Heart left ventricle (tissue), 13 donors: ENCODE measurements around the gene IL1A.

Experiments
- CTCF ChIP-seq, 12 donors: fragments of 200-600 bp; sonication (generic) in 4 of 12; IDR thresholded peaks; one replicate each; pipeline versions ENCODE4 v1.5.0 to v1.8.0; 2018 to 2022; ENCODE audit warnings: antibody characterized with exemption in 12 of 12, mild to moderate bottlenecking in 5 of 12
- POLR2A ChIP-seq, 2 donors: fragments of 450-650 bp; IDR thresholded peaks; one replicate each; pipeline ENCODE4 v1.6.1; 2017; ENCODE audit warnings: antibody characterized with exemption in 2 of 2, mild to moderate bottlenecking in 2 of 2, moderate library complexity in 2 of 2
- donor health status: ischemic (EF 13 %, LVEDD 7.1; RV severe dilation, severe dysfunction).
- donor health status: DM: no; HTN: yes; CAD: no.
- donor health status: DM: no; HTN: no; CAD: no.
- donor health status: ischemic (EF 25% LVEDD 6.9; RV normal size, moderate dysfunction).
- donor health status: ischemic (EF 25% LVEDD 5.7; RV mildly dilated, moderate dysfunction).
- donor health status: ischemic (EF 35%, LVEDD 5.7; RV mildly dilated, moderate dysfunction).
- donor health status: nonischemic (EF 11% LVEDD 7.7; RV severe dilation, severe dysfunction).
- donor health status: DM: yes; HTN: yes; CAD: no.
- donor health status: PGD.
- donor health status: ischemic (EF 29% LVEDD 5.4; RV normal size, mild dysfunction).
- donor health status: nonischemic (EF 23%, LVEDD 6.1; RV moderate dilation, normal function).

- TF ChIP-seq CTCF (IDR thresholded peaks at IDR 0.05) (no peak), POLR2A (IDR thresholded peaks at IDR 0.05) (no peak)
Observed at GRCh38 chr2:112783187-112783714, 1.0 kb downstream of the IL1A start.
